Naive B cell (primary cell): ENCODE measurements around the gene SPATA9. TPM values are rescaled to one million over a fixed set of nuclear protein-coding genes. Genes with fewer than 3 reads are reported as not detected.
"Not testable (repeated sequence)": the region's sequence is repeated elsewhere in the genome, so short reads cannot be mapped to it uniquely, and the experiment has no call there.

Source experiments
- ATAC-seq, 2 donors: fragments of 150-1000 bp; cut with Tn5 transposase; 2 replicates each; pipeline ENCODE4 v1.10.0; 2021; ENCODE audit warnings: low read depth in 2 of 2, mild to moderate bottlenecking in 2 of 2, moderate library complexity in 2 of 2
- DNase-seq: peaks from one replicate; pipeline ENCODE4 v3.0.0; 2022
- H3K27ac Mint-ChIP-seq, 6 donors: one replicate each; pipeline ENCODE4 v1.8.0; 2020 to 2022; ENCODE audit warnings: mild to moderate bottlenecking in 6 of 6, mixed read lengths in 6 of 6, moderate library complexity in 5 of 6, inconsistent platforms in 2 of 6
- H3K27me3 Mint-ChIP-seq, 3 donors: one replicate each; pipeline ENCODE4 v1.8.0; 2021 to 2022; ENCODE audit warnings: mixed read lengths in 3 of 3, mild to moderate bottlenecking in 1 of 3
- H3K36me3 Mint-ChIP-seq, 2 donors: one replicate each; pipeline ENCODE4 v1.8.0; 2020 to 2022; ENCODE audit warnings: mixed read lengths in 2 of 2, inconsistent platforms in 1 of 2, mild to moderate bottlenecking in 1 of 2
- H3K4me1 Mint-ChIP-seq, 3 donors: one replicate each; pipeline ENCODE4 v1.8.0; 2020 to 2022; ENCODE audit warnings: mixed read lengths in 3 of 3, inconsistent platforms in 1 of 3, mild to moderate bottlenecking in 1 of 3, moderate library complexity in 1 of 3
- H3K4me3 Mint-ChIP-seq, 8 donors: one replicate each; pipeline ENCODE4 v1.8.0; 2020 to 2022; ENCODE audit warnings: mild to moderate bottlenecking in 8 of 8, mixed read lengths in 8 of 8, moderate library complexity in 8 of 8, inconsistent platforms in 2 of 8
- H3K9me3 Mint-ChIP-seq, 7 donors: one replicate each; pipeline ENCODE4 v1.8.0; 2020 to 2022; ENCODE audit warnings: mixed read lengths in 7 of 7, mild to moderate bottlenecking in 5 of 7, inconsistent platforms in 2 of 7, moderate library complexity in 1 of 7
- polyA plus RNA-seq, 6 donors: library from polyadenylated mRNA; unstranded; fragments of 300-500 nt; fragmentation: Illumina TruSeq; gene quantifications; one replicate each; pipeline ENCODE4 v1.2.3, GENCODE V29; 2021; ENCODE audit warnings: low read depth in 6 of 6

Gene SPATA9
- polyA plus RNA-seq, 6 donors from 2014 or later, result not detected

- Mint-ChIP-seq H3K27ac (no peak overlapping the region), H3K36me3 (no peaks in the 10 kb centered on the region), H3K27me3 (peaks cover 1 to 7% (median 6%) of the 10 kb centered on the region in 3 donors), H3K9me3 (no peaks in the 10 kb centered on the region), H3K4me1 (peaks cover 2 to 3% (median 2%) of the 10 kb centered on the region in 3 donors), H3K4me3 (no peak overlapping the region)
- ATAC-seq (no peak), DNase-seq (no peak)
These were observed 42.5 kb upstream of the SPATA9 start for GRCh38 chr5:95725071-95725820.

GRCh38 chr5:95723632-95724369 lies 41.0 kb upstream of the SPATA9 start:
- Mint-ChIP-seq H3K36me3 (no peaks in the 10 kb centered on the region), H3K9me3 (no peaks in the 10 kb centered on the region), H3K27ac (no peak overlapping the region), H3K27me3 (no peaks in the 10 kb centered on the region), H3K4me3 (peak overlapping the region in 1 of 8 donors; percentile 25), H3K4me1 (peaks cover 0 to 2% (median 0%) of the 10 kb centered on the region in 3 donors)
- ATAC-seq, result no peak
- no peak for DNase-seq

- ATAC-seq, result no peak
- no peak overlapping the region for H3K4me3 Mint-ChIP-seq
- H3K27me3 Mint-ChIP-seq, result no peaks in the 10 kb centered on the region
- H3K36me3 Mint-ChIP-seq, result no peaks in the 10 kb centered on the region
- peak overlapping the region in 1 of 6 donors; percentile 16 for H3K27ac Mint-ChIP-seq
- H3K4me1 Mint-ChIP-seq, result no peaks in the 10 kb centered on the region
- H3K9me3 Mint-ChIP-seq, result no peaks in the 10 kb centered on the region
- no peak for DNase-seq
These were observed 38.9 kb upstream of the SPATA9 start for GRCh38 chr5:95721582-95722295.

GRCh38 chr5:95720094-95720786 lies 37.4 kb upstream of the SPATA9 start:
- Mint-ChIP-seq H3K4me1 (no peaks in the 10 kb centered on the region), H3K27me3 (no peaks in the 10 kb centered on the region), H3K9me3 (no peaks in the 10 kb centered on the region), H3K36me3 (no peaks in the 10 kb centered on the region), H3K4me3 (no peak overlapping the region), H3K27ac (no peak overlapping the region)
- ATAC-seq (no peak), DNase-seq (no peak)

GRCh38 chr5:95718738-95719137 lies 35.9 kb upstream of the SPATA9 start:
- H3K27me3 Mint-ChIP-seq, result no peaks in the 10 kb centered on the region
- ATAC-seq, result no peak
- no peaks in the 10 kb centered on the region for H3K9me3 Mint-ChIP-seq
- no peaks in the 10 kb centered on the region for H3K36me3 Mint-ChIP-seq
- no peak overlapping the region for H3K27ac Mint-ChIP-seq
- no peak overlapping the region for H3K4me3 Mint-ChIP-seq
- no peaks in the 10 kb centered on the region for H3K4me1 Mint-ChIP-seq
- no peak for DNase-seq

GRCh38 chr5:95718203-95718602 lies 35.4 kb upstream of the SPATA9 start:
- no peaks in the 10 kb centered on the region for H3K36me3 Mint-ChIP-seq
- no peak overlapping the region for H3K27ac Mint-ChIP-seq
- no peaks in the 10 kb centered on the region for H3K9me3 Mint-ChIP-seq
- H3K27me3 Mint-ChIP-seq, result no peaks in the 10 kb centered on the region
- ATAC-seq (peak; percentile 93 to 95), DNase-seq (peak; percentile 21)
- no peak overlapping the region for H3K4me3 Mint-ChIP-seq
- no peaks in the 10 kb centered on the region for H3K4me1 Mint-ChIP-seq

- Mint-ChIP-seq H3K4me3 (no peak overlapping the region), H3K27me3 (no peaks in the 10 kb centered on the region), H3K9me3 (no peaks in the 10 kb centered on the region), H3K27ac (no peak overlapping the region), H3K36me3 (no peaks in the 10 kb centered on the region), H3K4me1 (no peaks in the 10 kb centered on the region)
- ATAC-seq, result no peak
- no peak for DNase-seq
These were observed 34.6 kb upstream of the SPATA9 start for GRCh38 chr5:95717439-95717838.

GRCh38 chr5:95715799-95716461 lies 33.1 kb upstream of the SPATA9 start:
- DNase-seq (no peak), ATAC-seq (no peak)
- Mint-ChIP-seq H3K4me3 (no peak overlapping the region), H3K4me1 (no peaks in the 10 kb centered on the region), H3K36me3 (no peaks in the 10 kb centered on the region), H3K27ac (no peak overlapping the region), H3K9me3 (no peaks in the 10 kb centered on the region), H3K27me3 (no peaks in the 10 kb centered on the region)

GRCh38 chr5:95713960-95714710 lies 31.3 kb upstream of the SPATA9 start:
- H3K27ac Mint-ChIP-seq, result peak overlapping the region in 1 of 6 donors; percentile 22
- ATAC-seq, result no peak
- DNase-seq, result no peak

GRCh38 chr5:95713246-95713645 lies 30.5 kb upstream of the SPATA9 start:
- ATAC-seq, H3K27ac Mint-ChIP-seq, H3K36me3 Mint-ChIP-seq, H3K4me1 Mint-ChIP-seq, H3K27me3 Mint-ChIP-seq, H3K9me3 Mint-ChIP-seq, H3K4me3 Mint-ChIP-seq, DNase-seq: not testable (repeated sequence)

More at GRCh38 chr5:95713960-95714710, 31.3 kb upstream of the SPATA9 start:
- H3K4me1 Mint-ChIP-seq, result no peaks in the 10 kb centered on the region
- H3K27me3 Mint-ChIP-seq, result no peaks in the 10 kb centered on the region
- no peak overlapping the region for H3K4me3 Mint-ChIP-seq
- H3K36me3 Mint-ChIP-seq, result no peaks in the 10 kb centered on the region
- no peaks in the 10 kb centered on the region for H3K9me3 Mint-ChIP-seq

GRCh38 chr5:95712347-95712958 lies 29.7 kb upstream of the SPATA9 start:
- Mint-ChIP-seq H3K4me3 (no peak overlapping the region), H3K4me1 (no peaks in the 10 kb centered on the region), H3K9me3 (no peaks in the 10 kb centered on the region), H3K27me3 (no peaks in the 10 kb centered on the region), H3K27ac (peak overlapping the region in 1 of 6 donors; percentile 1), H3K36me3 (no peaks in the 10 kb centered on the region)
- ATAC-seq (no peak), DNase-seq (no peak)
